HFFc6 (cell line): ENCODE measurements around the gene SYNE2. TPM values are rescaled to one million over a fixed set of nuclear protein-coding genes. Genes with fewer than 3 reads are reported as not detected.

Source experiments
- DNase-seq: peaks from one replicate; pipeline ENCODE4 v3.0.0-alpha.2; 2018
- H3K27ac Mint-ChIP-seq: 2 replicates; pipeline ENCODE4 v1.8.0; 2020; ENCODE audit warnings: mild to moderate bottlenecking, mixed read lengths
- H3K27me3 Mint-ChIP-seq: 2 replicates; pipeline ENCODE4 v1.8.0; 2021; ENCODE audit warnings: mild to moderate bottlenecking, moderate library complexity, mixed read lengths; ENCODE audit not compliant: insufficient read depth
- H3K36me3 Mint-ChIP-seq: 2 replicates; pipeline ENCODE4 v1.8.0; 2021; ENCODE audit warnings: low read depth, mixed read lengths
- H3K4me1 Mint-ChIP-seq: 2 replicates; pipeline ENCODE4 v1.8.0; 2020; ENCODE audit warnings: low read depth, mixed read lengths
- H3K4me3 Mint-ChIP-seq: 2 replicates; pipeline ENCODE4 v1.8.0; 2020; ENCODE audit warnings: mild to moderate bottlenecking, moderate library complexity, mixed read lengths
- H3K9me3 Mint-ChIP-seq: 2 replicates; pipeline ENCODE4 v1.8.0; 2020; ENCODE audit warnings: mild to moderate bottlenecking, mixed read lengths
- CTCF ChIP-seq: fragments of 200-600 bp; sonication (generic); IDR thresholded peaks from 2 replicates; pipeline ENCODE4 v1.5.0; 2021; ENCODE audit warnings: antibody characterized with exemption, mild to moderate bottlenecking
- total RNA-seq, 6 experiments: library from RNA; stranded (reverse); fragmentation: NEBNext Ultra II Directional; extraction: Animal tissue kit (Norgen Biotek cat#: 25700); gene quantifications; 2 replicates in 1 of 6; 3 replicates in 5 of 6; pipeline ENCODE4 v1.2.3, GENCODE V29; 2021

SYNE2 gene
- total RNA-seq, 6 experiments from 2014 or later = 2.9 to 6.6 (median 6.2) TPM

GRCh38 chr14:64197996-64198395, 345.2 kb downstream of the SYNE2 start:
- no peak overlapping the region for H3K4me3 Mint-ChIP-seq
- peaks cover 20% of the 10 kb centered on the region for H3K4me1 Mint-ChIP-seq
- DNase-seq = no peak
- TF ChIP-seq CTCF = no peak
- no peaks in the 10 kb centered on the region for H3K9me3 Mint-ChIP-seq
- no peak overlapping the region for H3K27ac Mint-ChIP-seq
- peaks cover 2% of the 10 kb centered on the region for H3K27me3 Mint-ChIP-seq
- no peaks in the 10 kb centered on the region for H3K36me3 Mint-ChIP-seq

- H3K9me3 Mint-ChIP-seq = no peaks in the 10 kb centered on the region
- H3K27ac Mint-ChIP-seq = no peak overlapping the region
- no peak overlapping the region for H3K4me3 Mint-ChIP-seq
- H3K27me3 Mint-ChIP-seq = peaks cover 2% of the 10 kb centered on the region
- H3K36me3 Mint-ChIP-seq = no peaks in the 10 kb centered on the region
- no peak for DNase-seq
- peaks cover 20% of the 10 kb centered on the region for H3K4me1 Mint-ChIP-seq
- no peak for TF ChIP-seq CTCF
Measured at GRCh38 chr14:64198486-64198885, 345.7 kb downstream of the SYNE2 start.

- Mint-ChIP-seq H3K27me3 (peaks cover 2% of the 10 kb centered on the region), H3K4me1 (peaks cover 20% of the 10 kb centered on the region), H3K36me3 (no peaks in the 10 kb centered on the region), H3K4me3 (no peak overlapping the region), H3K9me3 (no peaks in the 10 kb centered on the region), H3K27ac (no peak overlapping the region)
- TF ChIP-seq CTCF = no peak
- no peak for DNase-seq
Measured at GRCh38 chr14:64200170-64200569, 347.4 kb downstream of the SYNE2 start.

GRCh38 chr14:64201296-64201695, 348.5 kb downstream of the SYNE2 start:
- H3K4me1 Mint-ChIP-seq = peaks cover 16% of the 10 kb centered on the region
- no peak for DNase-seq
- no peaks in the 10 kb centered on the region for H3K9me3 Mint-ChIP-seq
- no peak overlapping the region for H3K27ac Mint-ChIP-seq
- TF ChIP-seq CTCF = no peak
- H3K36me3 Mint-ChIP-seq = no peaks in the 10 kb centered on the region
- no peak overlapping the region for H3K4me3 Mint-ChIP-seq
- peaks cover 4% of the 10 kb centered on the region for H3K27me3 Mint-ChIP-seq

- no peak overlapping the region for H3K27ac Mint-ChIP-seq
- no peaks in the 10 kb centered on the region for H3K36me3 Mint-ChIP-seq
- peaks cover 9% of the 10 kb centered on the region for H3K4me1 Mint-ChIP-seq
- no peak for DNase-seq
- H3K27me3 Mint-ChIP-seq = peaks cover 4% of the 10 kb centered on the region
- TF ChIP-seq CTCF = no peak
- H3K4me3 Mint-ChIP-seq = no peak overlapping the region
- no peaks in the 10 kb centered on the region for H3K9me3 Mint-ChIP-seq
Measured at GRCh38 chr14:64201921-64202545, 349.2 kb downstream of the SYNE2 start.
